Embryonic facial prominence (tissue), 1 donor: ENCODE results near the gene ZNF624.
"Not testable (repeated sequence)": the region's sequence is repeated elsewhere in the genome, so short reads cannot be mapped to it uniquely, and the experiment has no call there.

ENCODE experiments used
- DNase-seq: peaks from one replicate; pipeline ENCODE4 v3.0.0-alpha.2; 2016; ENCODE audit errors: extremely low spot score

Gene ZNF624

GRCh38 chr17:16653367-16654041 lies at the start of gene ZNF624:
TSS of gene ZNF624 (minus strand) at chr17:16653850.
- DNase-seq, result peak; percentile 89

DNA sequence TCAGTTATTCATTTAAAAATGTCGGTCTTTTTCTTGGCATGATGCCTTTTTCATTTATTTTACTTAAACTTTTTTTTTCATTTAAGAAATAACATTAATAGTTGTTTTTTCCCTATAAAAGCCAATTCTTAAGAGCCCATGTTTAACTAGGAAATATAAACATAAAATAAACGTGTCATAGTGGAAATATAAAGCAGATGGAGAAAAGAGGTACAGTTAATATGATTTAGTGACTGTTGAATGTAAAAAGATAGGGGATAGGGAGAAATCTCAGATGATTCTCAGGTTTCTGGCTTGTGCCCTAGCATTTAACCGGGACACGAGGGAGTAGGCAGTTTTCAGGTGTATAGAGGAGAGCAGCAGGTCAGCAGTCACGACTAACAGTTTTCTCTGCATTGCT lies 44.0 kb upstream of the ZNF624 start:
- DNase-seq, result not testable (repeated sequence)

- not testable (repeated sequence) for DNase-seq
Measured at GRCh38 chr17:16690447-16690846, 36.8 kb upstream of the ZNF624 start.

DNA sequence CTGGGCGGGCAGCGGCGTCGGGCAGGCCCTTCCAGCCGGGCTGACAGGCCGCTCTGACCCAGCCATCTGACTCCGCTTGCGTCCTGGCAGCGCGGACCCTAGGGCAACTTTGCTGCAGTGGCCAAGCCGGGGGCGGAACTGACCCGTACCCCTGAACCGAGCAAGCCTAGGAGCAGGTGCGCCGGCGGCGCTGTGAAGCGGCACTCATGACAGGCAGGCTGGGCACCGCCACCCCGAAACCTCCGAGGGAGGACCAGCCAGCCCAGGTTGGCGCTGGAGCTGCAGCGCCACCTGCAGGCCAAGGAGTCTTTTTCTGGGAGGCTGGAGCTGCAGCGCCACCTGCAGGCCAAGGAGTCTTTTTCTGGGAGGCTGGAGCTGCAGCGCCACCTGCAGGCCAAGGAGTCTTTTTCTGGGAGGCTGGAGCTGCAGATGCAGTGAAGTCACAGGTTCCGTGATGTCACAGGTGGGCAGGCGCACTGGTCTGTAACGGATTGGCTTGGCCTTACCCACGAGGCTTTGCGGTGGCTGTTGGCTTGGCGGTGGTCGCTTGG lies 36.2 kb upstream of the ZNF624 start, which contains the start of gene CCDC144A:
Gene CCDC144A (plus strand): TSS at position 511 of the 551 bp plus-strand sequence. CDS start 160 bp downstream, outside the sequence.
- DNase-seq, result not testable (repeated sequence)

DNA sequence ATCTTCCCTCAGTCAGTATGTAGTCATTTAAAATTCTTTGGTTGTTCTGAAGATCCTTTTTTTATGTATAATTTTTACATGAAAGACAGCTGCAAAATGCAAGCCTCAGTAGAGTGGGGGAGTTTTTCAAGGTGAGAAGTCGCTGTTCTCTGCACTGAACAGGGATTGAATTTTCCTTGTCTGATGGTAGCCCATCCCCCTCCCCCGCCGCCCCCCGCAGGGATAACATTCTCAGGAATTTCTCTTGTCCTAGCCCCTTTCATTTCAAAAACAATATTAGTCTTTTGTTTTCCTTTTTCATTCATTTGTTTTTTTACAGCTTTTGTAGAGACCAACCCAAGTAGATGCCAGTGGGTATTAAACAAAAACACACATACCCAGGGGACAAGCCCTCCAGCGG lies 33.5 kb upstream of the ZNF624 start:
- DNase-seq, result not testable (repeated sequence)

GRCh38 chr17:16686019-16686418 lies 32.4 kb upstream of the ZNF624 start:
- not testable (repeated sequence) for DNase-seq

DNA sequence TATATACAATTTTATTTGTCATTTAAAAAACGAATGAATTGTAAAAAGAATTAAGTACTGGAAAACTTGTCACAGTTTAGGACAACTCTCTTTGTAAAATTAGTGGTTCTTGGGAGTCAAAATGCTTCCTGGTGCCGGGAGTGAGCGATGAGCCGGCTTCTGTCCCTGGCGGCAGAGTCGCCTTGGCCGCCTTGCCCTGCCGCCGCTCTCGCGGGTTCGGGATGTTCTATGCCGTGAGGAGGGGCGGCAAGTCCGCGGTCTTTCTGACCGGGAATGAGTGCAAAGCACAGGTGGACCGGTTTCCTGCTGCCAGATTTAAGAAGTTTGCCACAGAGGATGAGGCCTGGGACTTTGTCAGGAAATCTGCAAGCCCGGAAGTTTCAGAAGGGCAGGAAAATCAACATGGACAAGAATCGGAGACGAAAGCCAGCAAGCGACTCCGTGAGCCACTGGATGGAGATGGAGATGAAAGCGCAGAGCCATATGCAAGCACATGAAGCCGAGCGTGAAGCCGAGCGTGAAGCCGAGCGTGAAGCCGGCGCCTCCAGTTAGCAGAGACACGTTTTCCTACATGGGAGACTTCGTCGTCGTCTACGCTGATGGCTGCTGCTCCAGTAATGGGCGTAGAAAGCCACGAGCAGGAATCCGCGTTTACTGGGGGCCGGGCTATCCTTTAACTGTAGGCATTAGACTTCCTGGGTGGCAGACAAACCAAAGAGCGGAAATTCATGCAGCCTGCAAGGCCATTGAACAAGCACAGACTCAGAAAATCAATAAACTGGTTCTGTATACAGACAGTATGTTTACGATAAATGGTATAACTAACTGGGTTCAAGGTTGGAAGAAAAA lies 29.9 kb upstream of the ZNF624 start:
- not testable (repeated sequence) for DNase-seq

- DNase-seq, result peak; percentile 35
Measured at GRCh38 chr17:16676676-16677268, 23.1 kb upstream of the ZNF624 start.

DNA sequence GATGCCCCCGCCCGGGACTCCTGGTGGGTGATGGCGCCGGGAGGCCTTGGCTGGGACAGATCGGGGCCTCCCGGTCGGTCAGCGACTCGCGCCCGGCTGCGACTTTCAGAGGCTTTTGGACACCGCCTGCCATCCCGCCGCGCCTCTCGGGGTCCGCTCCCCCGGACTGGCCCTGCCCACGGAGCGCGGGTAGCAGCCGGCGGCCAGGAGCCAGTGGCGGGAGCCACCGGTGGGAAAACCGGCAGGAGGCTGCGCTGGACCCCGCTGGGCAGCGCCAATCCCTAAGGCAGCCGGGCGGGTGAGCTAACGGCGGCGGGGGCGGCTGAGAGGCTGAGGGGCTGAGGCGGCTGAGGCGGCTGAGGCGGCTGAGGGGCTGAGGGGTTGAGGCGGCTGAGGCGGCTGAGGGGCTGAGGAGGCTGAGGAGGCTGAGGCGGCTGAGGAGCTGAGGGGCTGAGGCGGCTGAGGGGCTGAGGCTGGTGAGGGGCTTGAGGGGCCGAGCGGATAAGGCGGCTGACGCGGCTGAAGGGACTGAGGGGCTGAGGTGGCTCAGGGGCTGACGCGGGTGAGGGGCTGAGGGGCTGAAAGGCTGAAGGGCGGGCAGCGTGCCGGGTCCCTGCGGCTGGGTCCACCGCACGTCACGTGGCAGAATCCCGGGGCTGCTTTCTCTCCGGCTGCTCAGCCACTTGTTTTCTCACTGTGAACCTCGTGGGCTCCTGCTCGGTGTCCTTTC lies 13.4 kb upstream of the ZNF624 start:
- DNase-seq, result not testable (repeated sequence)

DNA sequence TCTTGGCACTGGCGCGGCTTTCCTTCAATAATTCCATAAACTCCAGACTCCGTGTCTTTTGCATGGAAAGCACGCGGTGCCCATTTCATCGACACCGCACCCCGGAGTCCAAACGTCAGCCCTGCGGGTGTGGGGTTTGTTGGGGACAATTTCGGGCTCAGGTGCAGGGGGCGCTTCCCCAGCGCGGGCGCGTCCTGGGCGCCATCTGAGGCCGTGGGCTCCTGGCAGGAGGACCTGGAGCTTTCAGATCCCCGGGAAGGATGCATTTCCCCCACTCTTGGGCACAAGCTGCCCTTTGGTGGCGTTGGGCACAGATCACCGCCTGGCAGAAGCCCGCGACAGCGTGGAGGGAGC lies 12.9 kb upstream of the ZNF624 start:
- not testable (repeated sequence) for DNase-seq

DNA sequence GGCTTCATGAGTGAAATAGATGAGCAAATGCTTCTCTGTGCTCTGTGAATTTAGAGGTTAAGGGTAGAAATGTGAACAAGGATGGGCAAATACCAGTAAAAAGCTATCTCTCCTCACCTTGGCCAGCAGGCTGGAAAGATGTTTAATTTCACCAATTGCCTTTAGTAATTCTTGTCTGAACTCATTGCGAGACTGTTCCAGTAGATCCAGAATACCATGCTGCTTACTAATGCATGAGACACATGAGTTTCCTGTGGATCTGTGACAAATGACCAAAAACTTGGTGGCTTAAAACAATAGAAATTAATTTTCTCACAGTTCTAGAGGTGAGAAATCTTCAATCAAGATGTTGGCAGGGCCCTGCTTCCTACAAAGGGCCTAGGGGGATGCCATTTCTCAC lies 9.3 kb upstream of the ZNF624 start:
- DNase-seq, result no peak

- DNase-seq, result no peak
Measured at GRCh38 chr17:16661217-16661616, 7.6 kb upstream of the ZNF624 start.

- peak; percentile 7 for DNase-seq
Measured at GRCh38 chr17:16652847-16653366, 743 bp downstream of the ZNF624 start.

DNA sequence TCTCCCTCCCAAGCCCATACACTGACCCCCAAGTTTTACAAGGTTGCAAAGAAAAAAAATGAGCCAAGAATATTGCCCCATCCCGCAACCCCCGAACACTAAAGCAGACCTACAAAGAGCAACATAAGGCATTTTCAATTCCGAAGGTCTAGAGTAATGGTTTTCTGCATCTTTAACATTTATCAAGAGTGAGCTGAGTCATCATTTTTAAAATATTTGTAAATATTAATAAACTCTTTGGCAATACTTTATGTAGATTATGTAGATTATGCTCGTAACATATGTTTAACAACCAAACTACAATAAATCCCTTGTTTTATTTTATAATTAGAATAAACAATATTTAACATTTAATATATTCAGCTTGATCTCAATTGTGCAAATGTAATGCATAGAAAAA lies 1.4 kb downstream of the ZNF624 start:
- DNase-seq, result no peak

DNA sequence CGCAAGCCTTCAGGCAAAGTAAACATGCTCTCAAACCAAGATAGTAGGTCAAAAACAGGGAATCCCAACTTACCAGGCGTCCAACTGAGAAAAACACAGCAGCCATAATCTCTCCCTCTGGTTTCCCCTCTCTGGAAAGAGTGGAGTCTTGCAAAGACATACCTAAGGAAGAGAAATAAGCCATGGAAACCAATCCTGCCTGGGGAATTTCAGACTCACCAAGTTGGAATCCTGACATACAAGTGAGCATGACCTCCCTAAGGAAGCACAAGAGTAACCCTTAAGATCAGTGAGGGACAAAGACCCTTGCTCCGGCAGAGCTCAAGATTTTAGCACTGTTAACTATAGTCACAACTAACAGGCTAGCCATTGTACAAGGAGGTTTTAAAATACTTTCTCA lies 4.1 kb downstream of the ZNF624 start:
- DNase-seq, result no peak

DNA sequence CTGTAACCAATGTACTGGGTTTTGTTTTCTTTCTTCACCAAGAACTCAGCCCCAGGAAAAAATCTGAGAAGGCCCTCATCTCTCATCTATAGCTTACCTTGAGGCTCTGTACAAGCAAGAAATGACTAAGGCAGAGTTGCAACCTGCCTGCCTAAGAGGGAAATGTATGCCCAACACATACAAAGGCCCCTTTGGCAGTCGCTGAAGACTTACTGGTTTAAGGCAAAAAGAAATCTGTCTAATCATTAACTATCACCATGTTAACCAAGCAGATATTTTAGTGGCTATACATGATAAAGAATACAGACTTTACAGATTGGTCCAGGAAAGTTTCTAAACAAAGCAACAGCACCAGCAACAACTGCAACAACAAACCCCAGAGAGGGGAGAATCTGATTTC lies 14.2 kb downstream of the ZNF624 start:
- DNase-seq, result no peak

GRCh38 chr17:16623282-16623681 lies 30.4 kb downstream of the ZNF624 start:
- DNase-seq, result no peak

DNA sequence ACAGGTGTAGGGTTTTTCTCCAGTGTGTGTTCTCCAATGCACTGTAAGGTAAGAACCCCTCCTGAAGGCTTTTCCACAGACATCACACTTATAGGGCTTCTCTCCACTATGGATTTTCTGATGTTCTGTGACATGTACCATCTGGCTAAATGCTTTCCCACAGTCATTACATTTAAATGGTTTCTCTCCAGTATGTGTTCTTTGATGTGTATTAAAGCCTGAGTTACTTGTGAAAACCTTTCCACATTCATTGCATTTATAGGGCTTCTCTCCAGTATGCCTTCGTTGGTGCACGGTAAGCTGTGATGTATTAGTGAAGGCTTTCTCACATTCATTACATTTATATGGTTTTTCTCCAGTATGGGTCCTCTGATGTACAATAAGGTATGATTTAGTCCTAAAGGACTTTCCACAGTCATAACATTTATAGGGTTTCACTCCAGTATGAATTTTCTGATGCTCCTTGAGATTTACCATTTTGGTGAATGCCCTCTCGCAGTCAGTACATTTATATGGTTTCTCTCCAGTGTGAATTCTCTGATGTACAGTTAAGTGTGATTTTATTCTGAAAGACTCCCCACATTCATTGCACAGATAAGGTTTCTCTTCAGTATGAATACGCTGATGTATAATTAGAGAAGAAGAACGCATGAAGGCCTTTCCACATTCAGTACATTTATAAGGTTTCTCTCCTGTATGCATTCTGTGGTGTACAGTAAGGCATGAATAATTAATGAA lies 30.9 kb downstream of the ZNF624 start:
- no peak for DNase-seq

- DNase-seq, result no peak
Measured at GRCh38 chr17:16617481-16618060, 36.1 kb downstream of the ZNF624 start.

DNA sequence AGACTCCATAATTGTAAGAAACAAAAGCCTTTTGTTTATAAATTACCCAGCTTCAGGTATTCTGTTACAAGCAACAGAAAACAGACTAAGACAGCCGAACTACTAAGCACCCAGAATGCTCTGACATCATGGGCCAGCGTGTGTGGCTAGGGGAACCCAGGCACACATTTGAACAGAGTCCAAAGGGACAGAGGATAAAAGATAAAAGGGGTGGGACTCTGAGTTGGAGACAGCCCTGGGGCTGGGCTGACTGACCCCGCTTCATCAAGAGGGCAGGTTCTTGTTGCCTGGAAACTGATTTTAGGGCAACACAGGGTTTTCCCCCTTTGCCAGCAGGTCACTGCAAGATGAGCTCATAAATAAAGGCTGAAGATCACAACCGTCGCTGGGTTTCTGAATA lies 54.1 kb downstream of the ZNF624 start:
- no peak for DNase-seq
